Measurements from ENCODE around the gene CENATAC.
A peak's percentile ranks its signal among the peaks of the same experiment; 100 is the strongest.
"Not testable (repeated sequence)": the region's sequence is repeated elsewhere in the genome, so short reads cannot be mapped to it uniquely, and the experiment has no call there.

CENATAC gene

GRCh38 chr11:119055901-119056300, 58.0 kb downstream of the CENATAC start:
- peak; percentile 16 for DNase-seq (ENCODE audit: low read depth)

GRCh38 chr11:119056421-119056999, 58.6 kb downstream of the CENATAC start:
- peak; percentile 10 for DNase-seq (ENCODE audit: low read depth)

- DNase-seq (ENCODE audit: low read depth): peak; percentile 98
These were observed 59.2 kb downstream of the CENATAC start, which contains the start of gene HYOU1 for GRCh38 chr11:119057000-119057769. TSS of gene HYOU1 (minus strand) at chr11:119057205. CDS start at chr11:119056160, 1,045 bp downstream.

DNA sequence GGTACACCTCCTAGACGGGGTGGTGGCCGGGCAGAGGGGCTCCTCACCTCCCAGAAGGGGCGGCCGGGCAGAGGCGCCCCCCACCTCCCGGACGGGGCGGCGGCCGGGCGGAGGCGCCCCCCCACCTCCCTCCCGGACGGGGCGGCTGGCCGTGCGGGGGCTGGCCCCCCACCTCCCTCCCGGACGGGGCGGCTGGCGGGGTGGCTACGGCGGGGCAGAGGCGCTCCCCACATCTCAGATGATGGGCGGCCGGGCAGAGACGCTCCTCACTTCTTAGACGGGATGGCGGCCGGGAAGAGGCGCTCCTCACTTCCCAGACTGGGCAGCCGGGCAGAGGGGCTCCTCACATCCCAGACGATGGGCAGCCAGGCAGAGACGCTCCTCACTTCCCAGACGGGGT, 61.2 kb downstream of the CENATAC start:
- DNase-seq (ENCODE audit: low read depth): not testable (repeated sequence)

- DNase-seq (ENCODE audit: low read depth): no peak
These were observed 63.3 kb downstream of the CENATAC start for GRCh38 chr11:119061256-119061655.

DNA sequence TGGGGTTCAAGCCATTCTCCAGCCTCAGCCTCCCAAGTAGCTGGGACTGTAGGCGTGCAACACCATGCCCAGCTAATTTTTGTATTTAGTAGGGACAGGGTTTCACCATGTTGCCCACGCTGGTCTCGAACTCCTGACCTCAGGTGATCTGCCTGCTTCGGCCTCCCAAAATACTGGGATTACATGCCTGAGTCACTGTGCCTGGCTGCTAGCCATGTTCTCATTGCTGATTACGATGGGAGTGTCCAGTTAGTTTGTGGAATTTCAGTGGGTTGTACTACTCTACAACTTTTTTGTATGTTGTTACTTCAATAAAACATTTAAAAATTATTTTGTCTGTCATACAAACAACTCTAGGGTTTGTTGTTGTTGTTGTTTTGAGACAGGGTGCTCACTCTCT, 64.8 kb downstream of the CENATAC start:
- DNase-seq (ENCODE audit: low read depth): no peak

DNA sequence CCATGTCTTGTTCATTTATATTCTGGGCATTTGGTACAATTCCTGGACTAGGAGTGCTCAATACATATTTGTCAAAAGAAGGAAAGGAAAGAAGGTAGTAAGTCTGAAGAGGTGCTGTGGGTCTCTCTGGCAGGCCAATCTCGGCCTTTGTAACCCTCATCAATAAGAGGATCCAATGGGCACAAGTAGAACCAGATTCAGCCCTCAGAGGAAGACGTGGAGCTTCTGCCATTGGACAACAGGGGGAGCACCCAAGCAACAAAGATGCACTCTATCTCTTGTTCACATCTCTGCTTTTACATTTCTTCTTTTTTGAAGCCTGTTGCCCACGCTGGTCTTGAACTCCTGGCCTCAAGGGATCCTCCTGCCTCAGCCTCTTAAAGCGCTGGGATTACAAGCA, 67.4 kb downstream of the CENATAC start:
- peak; percentile 39 for DNase-seq (ENCODE audit: low read depth)
